Lung microvascular endothelial cell (primary cell): ENCODE measurements around the gene TNIK. TPM values are rescaled to one million over a fixed set of nuclear protein-coding genes. Genes with fewer than 3 reads are reported as not detected.
"Not testable (repeated sequence)": the region's sequence is repeated elsewhere in the genome, so short reads cannot be mapped to it uniquely, and the experiment has no call there.

ENCODE experiments used
- DNase-seq, 2 donors: peaks; one replicate each; pipeline versions ENCODE4 v3.0.0 to v3.0.0-alpha.2; 2010; ENCODE audit warnings: low read depth in 2 of 2
- total RNA-seq: library from RNA; depleted of rRNA; stranded (reverse); fragments of >200 nt; gene quantifications from 2 replicates; pipeline ENCODE4 v1.2.1, GENCODE V29; 2014

TNIK gene
- total RNA-seq, 1 donor from 2014 or later: 9.7 TPM

GRCh38 chr3:171312741-171313140, 147.5 kb downstream of the TNIK start:
- DNase-seq: no peak

GRCh38 chr3:171311784-171312183, 148.4 kb downstream of the TNIK start:
- DNase-seq: peak in 1 of 2 donors; percentile 76

GRCh38 chr3:171309906-171310359, 150.3 kb downstream of the TNIK start:
- DNase-seq: peak; percentile 15 to 49

- DNase-seq: no peak
Measured at GRCh38 chr3:171307988-171308387, 152.2 kb downstream of the TNIK start.

- DNase-seq: no peak
Measured at GRCh38 chr3:171307046-171307585, 153.1 kb downstream of the TNIK start.

- peak; percentile 65 to 94 for DNase-seq
Measured at GRCh38 chr3:171306631-171307030, 153.6 kb downstream of the TNIK start.

GRCh38 chr3:171305823-171306222, 154.4 kb downstream of the TNIK start:
- DNase-seq: not testable (repeated sequence)

- not testable (repeated sequence) for DNase-seq
Measured at GRCh38 chr3:171304498-171304897, 155.7 kb downstream of the TNIK start.

- not testable (repeated sequence) for DNase-seq
Measured at GRCh38 chr3:171304017-171304416, 156.2 kb downstream of the TNIK start.

GRCh38 chr3:171301998-171302397, 158.2 kb downstream of the TNIK start:
- DNase-seq: no peak

GRCh38 chr3:171301002-171301401, 159.2 kb downstream of the TNIK start:
- DNase-seq: no peak

- DNase-seq: no peak
Measured at GRCh38 chr3:171297951-171298350, 162.3 kb downstream of the TNIK start.

GRCh38 chr3:171297207-171297606, 163.0 kb downstream of the TNIK start:
- no peak for DNase-seq

GRCh38 chr3:171295484-171296373, 164.5 kb downstream of the TNIK start:
- peak in 1 of 2 donors; percentile 49 for DNase-seq

- DNase-seq: no peak
Measured at GRCh38 chr3:171293142-171293782, 166.9 kb downstream of the TNIK start.

- peak in 1 of 2 donors; percentile 78 for DNase-seq
Measured at GRCh38 chr3:171290680-171291079, 169.5 kb downstream of the TNIK start.

GRCh38 chr3:171289291-171289690, 170.9 kb downstream of the TNIK start:
- DNase-seq: peak in 1 of 2 donors; percentile 44

- not testable (repeated sequence) for DNase-seq
Measured at GRCh38 chr3:171287761-171288160, 172.4 kb downstream of the TNIK start.

- DNase-seq: peak in 1 of 2 donors; percentile 24
Measured at GRCh38 chr3:171286580-171287249, 173.5 kb downstream of the TNIK start.

GRCh38 chr3:171285287-171285686, 174.9 kb downstream of the TNIK start:
- peak in 1 of 2 donors; percentile 40 for DNase-seq

- peak in 1 of 2 donors; percentile 86 for DNase-seq
Measured at GRCh38 chr3:171284308-171285075, 175.7 kb downstream of the TNIK start.
